Non-pigmented ciliary epithelial cell (primary cell): ENCODE measurements around the gene NECAB3.

Experiments used
- DNase-seq: peaks from one replicate; pipeline ENCODE4 v3.0.0-alpha.2; 2010; ENCODE audit warnings: low read depth

The NECAB3 gene

DNA sequence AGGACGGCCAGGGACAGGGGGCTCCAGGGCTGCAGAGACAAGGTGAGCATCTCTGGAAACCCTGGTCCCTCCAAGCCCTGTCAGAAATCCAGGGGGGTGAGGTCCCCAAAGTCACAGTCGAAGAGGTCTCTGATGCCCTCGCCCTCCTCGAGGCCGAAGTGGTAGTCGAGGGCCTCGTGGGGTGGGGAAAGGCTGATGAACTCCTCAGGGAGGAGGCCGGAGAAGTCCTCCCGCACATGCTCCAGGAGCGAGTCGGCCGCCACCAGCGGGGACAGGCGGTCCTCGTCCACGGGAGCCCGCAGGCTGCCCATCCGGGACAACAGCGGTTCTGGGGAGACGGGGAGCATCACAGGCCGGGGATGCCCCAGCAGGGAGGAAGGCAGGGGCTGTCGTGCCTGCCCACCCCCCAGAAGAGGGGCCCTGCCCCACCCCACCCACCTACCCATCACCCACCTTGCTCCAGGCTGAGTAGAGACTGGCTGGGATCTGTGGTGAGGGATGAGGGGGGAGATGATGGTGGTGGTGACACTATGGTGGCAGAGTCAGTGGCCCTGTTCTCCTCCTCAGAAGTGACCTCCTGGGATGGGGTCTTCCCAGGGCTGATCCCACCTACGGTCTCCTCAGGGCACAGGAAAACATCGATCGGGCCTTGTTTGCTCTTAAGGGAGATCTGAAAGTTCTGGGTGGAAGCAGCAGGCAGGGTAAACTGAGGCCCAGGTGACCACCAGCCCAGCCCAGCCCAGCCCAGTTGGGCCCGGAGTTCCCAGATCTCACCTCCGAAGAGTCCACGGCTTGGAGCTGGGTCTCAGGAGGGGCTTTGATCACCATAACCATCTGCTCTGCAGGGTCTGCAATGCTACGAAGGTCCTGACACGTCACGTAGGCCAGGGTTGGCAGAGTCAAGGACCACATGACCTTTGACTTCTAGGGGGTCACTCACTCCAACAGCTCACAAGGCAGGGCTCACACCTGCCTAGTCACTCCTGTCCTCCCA is 2.7 kb upstream of the NECAB3 start:
- DNase-seq: no peak

GRCh38 chr20:33676121-33676520 is 1.9 kb upstream of the NECAB3 start:
- no peak for DNase-seq

- no peak for DNase-seq
These were observed 1.1 kb upstream of the NECAB3 start for GRCh38 chr20:33675136-33675959.

- DNase-seq: no peak
These were observed 576 bp downstream of the NECAB3 start for GRCh38 chr20:33673410-33674293.

DNA sequence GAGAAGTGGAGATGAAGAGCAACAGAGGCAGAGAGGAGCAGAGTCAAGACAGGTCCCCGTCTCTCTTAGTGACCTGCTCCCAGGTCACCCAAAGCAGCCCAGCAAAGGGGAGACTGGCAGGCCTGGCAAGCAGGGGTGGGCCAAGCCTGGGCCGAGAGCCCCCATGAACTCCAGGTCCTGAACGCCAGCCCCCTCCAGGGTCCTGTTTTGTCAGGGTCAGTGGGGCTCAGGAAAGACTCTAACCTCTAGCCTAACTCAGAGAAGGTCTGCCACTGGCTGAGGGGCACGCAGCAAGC is 1.2 kb downstream of the NECAB3 start:
- DNase-seq: no peak

GRCh38 chr20:33672426-33673113 is 1.7 kb downstream of the NECAB3 start:
- no peak for DNase-seq

DNA sequence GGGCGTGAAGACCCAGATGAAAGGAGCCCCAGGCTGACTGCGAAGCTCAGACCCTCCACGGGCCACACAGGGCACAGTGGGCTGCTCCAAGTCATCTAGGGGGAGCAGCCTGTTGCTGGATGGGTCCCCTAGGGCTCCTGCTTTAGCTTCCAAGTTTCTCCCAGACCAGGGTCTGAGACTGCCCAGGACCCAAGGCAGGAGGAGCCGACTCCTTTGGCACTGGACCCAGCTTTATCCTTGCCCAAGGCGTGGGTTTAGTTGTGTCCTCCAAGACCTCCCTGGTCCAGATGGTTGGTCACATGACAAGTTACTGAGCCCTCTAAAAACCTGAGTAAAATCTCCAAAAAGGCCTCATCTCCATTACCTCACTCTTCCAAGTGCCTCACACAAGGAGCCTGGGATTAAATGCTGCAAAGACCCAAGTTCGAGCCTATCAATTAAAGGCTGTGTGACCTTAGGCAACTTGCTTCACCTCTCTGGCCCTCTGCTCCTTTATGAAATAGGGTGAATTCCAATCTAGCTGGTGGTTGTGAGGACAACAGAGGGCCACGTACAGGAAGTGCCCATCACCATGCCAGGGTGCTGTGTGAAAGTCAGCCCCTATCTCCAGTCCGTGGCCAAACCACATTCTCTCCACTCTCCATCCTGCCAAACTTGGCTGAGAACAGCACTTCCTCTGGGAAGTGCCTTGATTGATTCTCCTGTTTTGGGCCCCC is 2.5 kb downstream of the NECAB3 start:
- DNase-seq: no peak

DNA sequence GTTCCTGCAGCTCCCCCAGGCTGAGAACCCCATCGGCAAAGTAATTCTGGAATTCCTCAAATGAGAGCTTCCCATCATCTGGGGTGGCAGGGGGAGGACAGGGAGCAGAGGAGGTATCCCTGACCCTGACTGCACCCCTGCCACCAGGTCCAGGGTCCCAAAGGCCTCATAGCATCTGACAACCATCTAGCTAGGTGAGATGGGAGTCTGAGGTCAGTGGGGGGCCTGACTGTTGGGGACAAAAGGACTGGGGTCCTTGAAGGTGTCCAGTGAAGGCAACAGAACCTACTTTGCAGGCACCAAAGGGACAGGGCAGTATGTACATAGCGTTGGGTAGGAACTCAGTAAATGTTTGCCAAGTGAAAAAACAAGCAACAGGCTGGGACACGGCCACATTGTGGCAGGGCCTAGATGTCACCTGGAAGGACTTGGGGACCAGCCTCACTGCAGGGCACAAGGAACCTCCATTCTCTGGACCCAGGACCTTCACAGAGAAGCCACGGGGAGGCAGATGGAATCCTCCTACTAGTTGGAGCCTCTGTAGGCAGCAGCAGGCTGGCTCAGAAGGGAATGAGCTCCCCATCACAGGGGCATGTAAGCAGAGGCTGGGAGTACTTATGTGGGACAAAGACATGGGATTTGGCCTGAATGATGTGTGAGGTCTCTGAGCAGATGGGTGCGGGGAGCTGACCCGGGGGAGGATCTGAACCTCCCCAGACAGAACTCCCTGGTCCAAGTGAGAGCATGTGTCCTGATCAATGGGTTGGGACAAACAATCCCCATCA is 3.3 kb downstream of the NECAB3 start:
- DNase-seq: no peak

DNA sequence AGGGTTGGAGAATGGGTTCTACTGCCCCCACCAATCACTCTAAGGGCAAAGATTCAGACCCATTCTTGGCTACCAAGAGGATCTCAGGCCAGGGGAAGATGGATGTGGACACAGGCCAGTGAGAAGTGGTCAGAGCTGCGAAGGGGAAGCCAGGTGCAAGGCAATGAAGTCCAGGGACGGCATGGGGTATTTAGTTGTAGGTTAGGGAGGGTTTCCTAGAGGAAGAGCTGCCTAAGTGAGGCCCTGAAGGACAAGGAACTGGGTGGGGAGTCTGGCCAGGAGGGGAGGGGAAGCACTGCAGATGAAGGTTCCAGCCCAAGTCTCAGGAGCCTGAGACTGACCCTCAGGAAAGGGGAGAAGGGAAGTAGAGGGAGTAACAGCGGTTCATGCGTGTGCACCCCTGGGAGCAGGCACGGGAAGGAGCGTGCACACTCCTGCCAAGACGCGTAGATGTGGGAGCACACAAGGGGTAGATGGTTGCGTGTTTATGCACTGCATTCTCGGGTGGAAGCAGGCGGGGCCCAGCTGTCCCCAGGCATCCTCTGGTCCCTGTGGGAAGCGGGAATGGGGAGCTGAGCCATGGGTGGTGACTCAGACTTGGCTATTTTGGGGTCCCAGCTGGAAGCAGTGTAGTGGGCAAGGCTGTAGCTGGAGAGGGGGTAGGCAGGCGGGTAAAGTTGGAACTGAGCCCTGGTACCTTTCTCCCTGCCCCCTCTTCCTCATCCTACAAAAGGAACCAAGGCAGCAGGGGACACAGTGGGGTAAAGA is 4.2 kb downstream of the NECAB3 start:
- no peak for DNase-seq

GRCh38 chr20:33669224-33669623 is 5.0 kb downstream of the NECAB3 start:
- DNase-seq: no peak

GRCh38 chr20:33668466-33669155 is 5.6 kb downstream of the NECAB3 start:
- no peak for DNase-seq

- DNase-seq: no peak
These were observed 6.4 kb downstream of the NECAB3 start for GRCh38 chr20:33667676-33668465.

DNA sequence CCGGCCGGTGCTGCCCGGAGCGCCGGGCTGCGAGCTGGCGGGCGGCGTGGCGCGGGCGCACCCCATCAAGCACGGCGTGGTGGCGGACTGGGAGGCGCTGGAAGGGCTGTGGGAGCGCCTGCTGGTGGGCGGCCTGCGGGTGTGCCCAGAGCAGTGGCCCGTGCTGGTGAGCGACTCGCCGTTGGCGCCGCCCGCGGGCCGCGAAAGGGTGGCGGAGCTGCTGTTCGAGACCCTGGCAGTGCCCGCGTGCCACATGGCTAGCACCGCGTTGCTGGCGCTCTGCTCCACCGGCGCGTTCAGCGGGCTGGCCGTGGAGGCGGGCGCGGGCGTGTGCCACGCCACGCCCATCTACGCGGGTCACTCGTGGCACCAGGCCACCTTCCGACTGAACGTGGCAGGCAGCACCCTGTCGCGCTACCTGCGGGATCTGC is 7.0 kb downstream of the NECAB3 start:
- DNase-seq: no peak

- DNase-seq: peak; percentile 91
These were observed 7.7 kb downstream of the NECAB3 start, which contains the start of gene ACTL10 for GRCh38 chr20:33666293-33667244. TSS of gene ACTL10 (plus strand) at chr20:33666943. CDS start at chr20:33667498, 555 bp downstream.

- no peak for DNase-seq
These were observed 9.5 kb downstream of the NECAB3 start for GRCh38 chr20:33664762-33665144.

- no peak for DNase-seq
These were observed 10.0 kb downstream of the NECAB3 start for GRCh38 chr20:33664085-33664761.
